H1 (cell line): Measurements from ENCODE around the gene LYSMD3. TPM values are rescaled to one million over a fixed set of nuclear protein-coding genes. Genes with fewer than 3 reads are reported as not detected.

Source experiments
- CTCF ChIA-PET: fragments of 300-600 bp; sonication (Branson Sonifier 250); formaldehyde crosslinking; loops from one replicate; lab custom pipeline; 2021; ENCODE audit not compliant: partially characterized antibody; lab: Charles Lee
- POLR2A ChIA-PET: fragments of 300-600 bp; sonication (Branson Sonifier 250); formaldehyde crosslinking; loops from one replicate; lab custom pipeline; 2021; ENCODE audit warnings: inconsistent platforms; ENCODE audit not compliant: partially characterized antibody; lab: Charles Lee
- DNase-seq, 2 experiments: peaks; one replicate each; pipeline versions ENCODE4 v3.0.0 to v3.0.0-alpha.2; 2010 to 2022; ENCODE audit warnings: low spot score in 2 of 2, low read depth in 1 of 2, mixed read lengths in 1 of 2
- FAIRE-seq: peaks from 2 replicates; lab custom pipeline; 2011; peaks lifted over from hg19 to GRCh38; lab: Jason Lieb, UNC
- H2AFZ ChIP-seq: 2 replicates; pipeline ENCODE4 v1.8.1; 2012; ENCODE audit warnings: low read length, inconsistent platforms
- H2AK5ac ChIP-seq: 2 replicates; pipeline ENCODE4 v1.6.1; 2013; ENCODE audit warnings: low read depth, low read length
- H2BK120ac ChIP-seq: replicated peaks from 2 replicates; pipeline ENCODE3; 2013; ENCODE audit warnings: low read depth, low read length, inconsistent platforms
- H2BK12ac ChIP-seq: 2 replicates; pipeline ENCODE4 v1.6.1; 2013; ENCODE audit warnings: low read depth, low read length
- H2BK15ac ChIP-seq: 2 replicates; pipeline ENCODE4 v1.6.1; 2013; ENCODE audit warnings: low read length
- H2BK20ac ChIP-seq: 2 replicates; pipeline ENCODE4 v1.6.1; 2013; ENCODE audit warnings: low read length
- H2BK5ac ChIP-seq: 2 replicates; pipeline ENCODE4 v1.6.1; 2013; ENCODE audit warnings: low read depth, low read length
- H3K14ac ChIP-seq: 2 replicates; pipeline ENCODE4 v1.6.1; 2013; ENCODE audit warnings: inconsistent platforms; ENCODE audit not compliant: insufficient read length
- H3K18ac ChIP-seq: 2 replicates; pipeline ENCODE4 v1.6.1; 2013; ENCODE audit warnings: low read length; ENCODE audit errors: extremely low read depth
- H3K23ac ChIP-seq: 2 replicates; pipeline ENCODE4 v1.6.1; 2013; ENCODE audit warnings: inconsistent platforms; ENCODE audit not compliant: insufficient read length
- H3K23me2 ChIP-seq: 2 replicates; pipeline ENCODE4 v1.6.1; 2013; ENCODE audit warnings: low read depth, low read length
- H3K27ac ChIP-seq: 2 replicates; pipeline ENCODE4 v1.6.1; 2011; ENCODE audit warnings: low read depth, low read length, inconsistent platforms
- H3K27me3 ChIP-seq, 4 experiments: replicated peaks in 1 of 4; 1 replicate in 1 of 4; 2 replicates in 3 of 4; pipeline versions ENCODE4 v1.6.1 to v1.8.1; 2011 to 2013; ENCODE audit warnings: low read length in 3 of 4, mild to moderate bottlenecking in 3 of 4, inconsistent platforms in 2 of 4, mixed read lengths in 2 of 4, moderate library complexity in 1 of 4; ENCODE audit not compliant: control insufficient read depth in 3 of 4, insufficient read depth in 3 of 4; ENCODE audit errors: extremely low read depth in 1 of 4
- H3K36me3 ChIP-seq, 4 experiments: 2 replicates each; pipeline versions ENCODE4 v1.6.1 to v1.8.1; 2011 to 2013; ENCODE audit warnings: mild to moderate bottlenecking in 4 of 4, low read length in 3 of 4, moderate library complexity in 2 of 4, control low read depth in 1 of 4, inconsistent platforms in 1 of 4; ENCODE audit not compliant: insufficient read depth in 4 of 4, control insufficient read depth in 2 of 4
- H3K4ac ChIP-seq: replicated peaks from 2 replicates; pipeline ENCODE3; 2013; ENCODE audit warnings: low read length, low read depth, mixed read lengths, inconsistent platforms; ENCODE audit not compliant: insufficient read length
- H3K4me1 ChIP-seq, 4 experiments: replicated peaks in 1 of 4; 1 replicate in 1 of 4; 2 replicates in 3 of 4; pipeline versions ENCODE4 v1.6.1 to v1.8.1; 2011 to 2013; ENCODE audit warnings: low read length in 3 of 4, inconsistent platforms in 2 of 4, mixed read lengths in 1 of 4; ENCODE audit not compliant: insufficient read depth in 4 of 4, control insufficient read depth in 3 of 4
- H3K4me2 ChIP-seq, 2 experiments: 2 replicates each; pipeline versions ENCODE4 v1.6.1 to v1.8.1; 2011 to 2013; ENCODE audit warnings: low read depth in 2 of 2, low read length in 2 of 2, control low read depth in 1 of 2, inconsistent platforms in 1 of 2, mild to moderate bottlenecking in 1 of 2; ENCODE audit not compliant: insufficient read depth in 1 of 2
- H3K4me3 ChIP-seq, 4 experiments: fragments of 200-600, 300-600 bp in 1 of 4; sonication (generic), shearing (Covaris generic), sonication (Bioruptor Twin) in 1 of 4; 2 replicates each; pipeline versions ENCODE4 v1.5.1 to v1.8.1; 2011 to 2016; ENCODE audit warnings: low read length in 4 of 4, low read depth in 3 of 4, control low read depth in 2 of 4, inconsistent platforms in 2 of 4, mild to moderate bottlenecking in 2 of 4, mixed read lengths in 1 of 4, moderate library complexity in 1 of 4; ENCODE audit not compliant: insufficient read depth in 2 of 4; ENCODE audit errors: extremely low read depth in 1 of 4
- H3K56ac ChIP-seq: replicated peaks from 2 replicates; pipeline ENCODE3; 2013; ENCODE audit warnings: low read depth, mild to moderate bottlenecking, mixed read lengths, low read length, inconsistent platforms; ENCODE audit not compliant: insufficient read length
- H3K79me1 ChIP-seq: 2 replicates; pipeline ENCODE4 v1.6.1; 2013; ENCODE audit warnings: low read depth, low read length, control low read depth
- H3K79me2 ChIP-seq, 2 experiments: 2 replicates each; pipeline versions ENCODE4 v1.6.1 to v1.8.1; 2012 to 2013; ENCODE audit warnings: low read length in 2 of 2, mild to moderate bottlenecking in 2 of 2, inconsistent platforms in 1 of 2; ENCODE audit not compliant: insufficient read depth in 2 of 2, control insufficient read depth in 1 of 2
- H3K9ac ChIP-seq, 4 experiments: replicated peaks in 1 of 4; 1 replicate in 1 of 4; 2 replicates in 3 of 4; pipeline versions ENCODE4 v1.6.1 to v1.8.1; 2011 to 2013; ENCODE audit warnings: low read depth in 3 of 4, low read length in 3 of 4, control low read depth in 2 of 4, mild to moderate bottlenecking in 2 of 4, moderate library complexity in 2 of 4, inconsistent platforms in 1 of 4; ENCODE audit errors: extremely low read depth in 1 of 4
- H3K9me3 ChIP-seq, 2 experiments: 2 replicates each; pipeline versions ENCODE4 v1.6.1 to v1.8.1; 2012 to 2013; ENCODE audit warnings: mild to moderate bottlenecking in 2 of 2, moderate library complexity in 2 of 2, control low read depth in 1 of 2, inconsistent platforms in 1 of 2, low read depth in 1 of 2, low read length in 1 of 2, mixed read lengths in 1 of 2; ENCODE audit not compliant: insufficient read depth in 2 of 2
- H4K20me1 ChIP-seq, 2 experiments: replicated peaks in 1 of 2; 2 replicates each; pipeline versions ENCODE3 to v1.8.1; 2011 to 2013; ENCODE audit warnings: inconsistent platforms in 2 of 2, low read length in 2 of 2, mild to moderate bottlenecking in 1 of 2; ENCODE audit not compliant: insufficient read depth in 2 of 2, control insufficient read depth in 1 of 2
- H4K5ac ChIP-seq: 2 replicates; pipeline ENCODE4 v1.6.1; 2013; ENCODE audit warnings: low read length, low read depth, mixed read lengths, inconsistent platforms; ENCODE audit not compliant: insufficient read length
- H4K8ac ChIP-seq: 2 replicates; pipeline ENCODE4 v1.8.0; 2013; ENCODE audit warnings: mild to moderate bottlenecking, moderate library complexity, low read length, inconsistent platforms; ENCODE audit not compliant: insufficient read depth; ENCODE audit errors: extremely low read depth
- H4K91ac ChIP-seq: replicated peaks from 2 replicates; pipeline ENCODE3; 2013; ENCODE audit warnings: low read length, mixed read lengths, inconsistent platforms; ENCODE audit not compliant: insufficient read length
- CHD1 ChIP-seq: IDR thresholded peaks from 2 replicates; pipeline ENCODE4 v1.6.1; 2012; ENCODE audit warnings: low read depth, low read length, improper control_type of control experiment
- E2F6 ChIP-seq: IDR thresholded peaks from 2 replicates; pipeline ENCODE4 v1.6.1; 2012; ENCODE audit warnings: inconsistent platforms
- POLR2AphosphoS5 ChIP-seq: IDR thresholded peaks from 2 replicates; pipeline ENCODE4 v1.6.1; 2011; ENCODE audit warnings: low read depth, low read length
- RAD21 ChIP-seq, 2 experiments: IDR thresholded peaks in 1 of 2; conservative IDR thresholded peaks in 1 of 2; 2 replicates each; pipeline ENCODE4 v1.6.1; 2011; ENCODE audit warnings: low read depth in 2 of 2, low read length in 2 of 2, improper control_type of control experiment in 1 of 2, inconsistent platforms in 1 of 2, mild to moderate bottlenecking in 1 of 2, moderate library complexity in 1 of 2
- WGBS, 2 experiments: shearing (Covaris generic) in 1 of 2; methylation state at CpG; one replicate each; pipeline versions ENCODE4 v1.1.6 to v1.1.7; 2013 to 2015; ENCODE audit warnings: low lambda C conversion rate in 2 of 2, mixed read lengths in 2 of 2, inconsistent platforms in 1 of 2, low coverage in 1 of 2, missing lambda C conversion rate in 1 of 2; ENCODE audit not compliant: insufficient replicate concordance in 2 of 2, insufficient coverage in 1 of 2, insufficient read length in 1 of 2; ENCODE audit errors: extremely low coverage in 1 of 2, missing lambda C conversion rate in 1 of 2; 5-methylcytosine and 5-hydroxymethylcytosine counted together
- polyA plus RNA-seq, 7 experiments: library from polyadenylated mRNA; depleted of rRNA in 3 of 7; stranded (reverse) in 5 of 7; unstranded in 2 of 7; fragments of >200 nt in 5 of 7; fragments of 200-250 nt in 2 of 7; gene quantifications; 1 replicate in 5 of 7; 2 replicates in 1 of 7; 4 replicates in 1 of 7; pipeline versions ENCODE4 v1.2.1 to v1.2.3, GENCODE V29; 2011 to 2013; ENCODE audit warnings: missing spikeins in 2 of 7, mixed read lengths in 2 of 7
- total RNA-seq: library from RNA; stranded (reverse); fragmentation: NEBNext Ultra II Directional; extraction: Animal tissue kit (Norgen Biotek cat#: 25700); gene quantifications from 2 replicates; pipeline ENCODE4 v1.2.1, GENCODE V29; 2021

LYSMD3 gene
- total and polyA plus RNA-seq, 2 of the 8 experiments (the other 6 are each of a cell fraction or from before 2014, with no cell fraction given), result 3.7 to 14.9 TPM

DNA sequence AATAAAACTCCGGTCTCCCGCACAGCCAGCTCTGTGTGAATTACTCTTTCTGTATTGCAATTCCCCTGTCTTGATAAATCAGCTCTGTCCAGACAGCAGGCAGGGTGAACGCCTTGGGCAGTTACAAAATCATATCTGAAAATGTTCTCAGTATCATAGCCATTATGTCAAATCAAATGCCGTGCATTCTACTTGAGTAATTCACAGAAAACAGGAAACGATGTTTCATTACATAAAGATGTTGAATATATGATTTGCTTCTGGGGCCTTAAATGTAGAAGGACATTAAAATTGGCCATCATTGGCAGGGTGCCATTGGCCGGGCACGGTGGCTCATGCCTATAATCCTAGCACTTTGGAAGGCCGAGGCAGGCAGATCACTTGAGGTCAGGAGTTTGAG lies 46.2 kb downstream of the LYSMD3 start:
- Histone ChIP-seq H3K27ac (no peak overlapping the region), H2BK15ac (no peak overlapping the region), H4K8ac (no peak overlapping the region), H3K9ac (no peak overlapping the region), H3K23me2 (no peaks in the 10 kb centered on the region), H3K56ac (no peak overlapping the region), H2BK120ac (no peak overlapping the region), H3K36me3 (peaks cover 0 to 38% (median 19%) of the 10 kb centered on the region in 4 experiments; a peak in 6 of 8 replicates), H3K23ac (no peak overlapping the region), H3K4me3 (no peak overlapping the region), H3K4me1 (peaks cover 2 to 13% (median 8%) of the 10 kb centered on the region in 4 experiments; a peak in 4 of 7 replicates), H2BK12ac (no peak overlapping the region), H3K9me3 (no peaks in the 10 kb centered on the region), H3K4me2 (no peak overlapping the region), H3K14ac (no peak overlapping the region), H3K79me2 (peaks cover 5 to 86% of the 10 kb centered on the region in 2 experiments; a peak in 2 of 4 replicates), H4K5ac (no peak overlapping the region), H2AK5ac (no peak overlapping the region), H3K4ac (no peak overlapping the region), H3K79me1 (no peaks in the 10 kb centered on the region; the same call in 1 of the 2 replicates), H4K91ac (no peak overlapping the region), H3K18ac (no peak overlapping the region), H2AFZ (no peak overlapping the region), H4K20me1 (peaks cover 0 to 4% of the 10 kb centered on the region in 2 experiments), H3K27me3 (no peaks in the 10 kb centered on the region), H2BK20ac (no peak overlapping the region), H2BK5ac (no peak overlapping the region)
- no peak for DNase-seq
- POLR2A ChIA-PET, result interaction anchor here (1.2 kb wide), 2 partner anchors 9 to 27 kb away, joined by 3 read pairs; partner anchors contain the start of gene MBLAC2
- CTCF ChIA-PET, result interaction anchor here (1.8 kb wide), 1 partner anchor 47 kb away, joined by 3 read pairs; no protein-coding TSS in a partner anchor
- 90% methylated on average over 8 of the region's 8 CpGs; no CpG with 5 or more reads in 1 of the 2 experiments for WGBS, 2 experiments
- no peak for FAIRE-seq
- TF ChIP-seq CHD1, result no peak
- TF ChIP-seq E2F6, result no peak
- TF ChIP-seq RAD21 (IDR thresholded peaks at IDR 0.05 in 1 of 2, conservative IDR thresholded peaks at IDR 0.05 in 1 of 2; ENCODE audit: low read depth in 2 of 2, low read length in 2 of 2), result no peak
- TF ChIP-seq POLR2AphosphoS5, result no peak
